ENCODE data around the gene LDLRAD4.

DNA sequence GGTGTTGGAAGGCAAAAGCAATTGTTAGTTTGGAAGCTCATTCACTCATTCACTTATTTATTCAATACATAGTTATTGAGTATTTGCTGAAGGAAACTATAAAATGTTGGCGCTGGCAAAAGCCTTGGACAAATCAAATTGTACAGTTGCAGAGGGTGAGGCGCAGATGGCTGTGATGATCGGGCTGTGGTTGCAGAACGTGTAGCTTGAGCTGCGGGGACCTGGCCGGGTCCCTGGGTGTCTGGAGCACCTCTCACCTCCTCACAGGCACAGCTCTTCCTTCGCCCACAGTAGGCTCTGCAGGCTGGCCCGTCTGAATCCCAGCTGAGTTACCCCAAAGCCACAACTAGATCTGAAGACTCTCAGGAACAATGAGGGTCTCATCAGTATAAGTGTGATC is 72.7 kb downstream of the LDLRAD4 start:
- TF ChIP-seq GATA2 (IDR thresholded peaks at IDR 0.05; ENCODE audit: low read depth, low read length) (no peak), GATA3 (IDR thresholded peaks at IDR 0.05; ENCODE audit: low read depth, low read length) (no peak)
